Activated naive CD8-positive, alpha-beta T cell treated with anti-CD3 and anti-CD28 coated beads for 36 hours (primary cell): Measurements from ENCODE around the gene RBM26. TPM values are rescaled to one million over a fixed set of nuclear protein-coding genes. Genes with fewer than 3 reads are reported as not detected.
A peak's percentile ranks its signal among the peaks of the same experiment; 100 is the strongest.

Experiments used
- DNase-seq: peaks from one replicate; pipeline ENCODE4 v3.0.0; 2021
- H3K27ac Mint-ChIP-seq: one replicate; pipeline ENCODE4 v1.8.0; 2022; ENCODE audit warnings: mild to moderate bottlenecking, moderate library complexity, mixed read lengths
- H3K27me3 Mint-ChIP-seq: one replicate; pipeline ENCODE4 v1.8.0; 2022; ENCODE audit warnings: mild to moderate bottlenecking, mixed read lengths
- H3K36me3 Mint-ChIP-seq: one replicate; pipeline ENCODE4 v1.8.0; 2021; ENCODE audit warnings: mild to moderate bottlenecking, mixed read lengths
- H3K4me1 Mint-ChIP-seq: one replicate; pipeline ENCODE4 v1.8.0; 2021; ENCODE audit warnings: mixed read lengths
- H3K4me3 Mint-ChIP-seq: one replicate; pipeline ENCODE4 v1.8.0; 2022; ENCODE audit warnings: mild to moderate bottlenecking, moderate library complexity, mixed read lengths
- H3K9me3 Mint-ChIP-seq: one replicate; pipeline ENCODE4 v1.8.0; 2022; ENCODE audit warnings: mixed read lengths
- total RNA-seq, 2 experiments: library from RNA; stranded (reverse); gene quantifications; one replicate each; pipeline ENCODE4 v1.2.3, GENCODE V29; 2021

Gene RBM26
- total RNA-seq, 2 experiments from 2014 or later, result 60.0 to 60.7 TPM

- Mint-ChIP-seq H3K27ac (no peak overlapping the region), H3K4me1 (peaks cover 48% of the 10 kb centered on the region), H3K36me3 (peaks cover 24% of the 10 kb centered on the region), H3K9me3 (no peaks in the 10 kb centered on the region), H3K4me3 (no peak overlapping the region), H3K27me3 (no peaks in the 10 kb centered on the region)
- DNase-seq, result no peak
These were observed 1.1 kb downstream of the RBM26 start for GRCh38 chr13:79404985-79405384.

- DNase-seq, result no peak
- peaks cover 28% of the 10 kb centered on the region for H3K36me3 Mint-ChIP-seq
- peaks cover 52% of the 10 kb centered on the region for H3K4me1 Mint-ChIP-seq
- H3K4me3 Mint-ChIP-seq, result no peak overlapping the region
- no peaks in the 10 kb centered on the region for H3K9me3 Mint-ChIP-seq
- no peak overlapping the region for H3K27ac Mint-ChIP-seq
- H3K27me3 Mint-ChIP-seq, result no peaks in the 10 kb centered on the region
These were observed 1.7 kb downstream of the RBM26 start for GRCh38 chr13:79404361-79404760.

- no peak for DNase-seq
- peak overlapping the region; percentile 84 for H3K27ac Mint-ChIP-seq
- H3K4me3 Mint-ChIP-seq, result no peak overlapping the region
These were observed 2.9 kb downstream of the RBM26 start for GRCh38 chr13:79403113-79403512.

GRCh38 chr13:79402679-79403078 lies 3.4 kb downstream of the RBM26 start:
- Mint-ChIP-seq H3K27ac (peak overlapping the region; percentile 84), H3K4me3 (no peak overlapping the region), H3K4me1 (peaks cover 54% of the 10 kb centered on the region), H3K9me3 (no peaks in the 10 kb centered on the region), H3K36me3 (peaks cover 36% of the 10 kb centered on the region), H3K27me3 (no peaks in the 10 kb centered on the region)
- no peak for DNase-seq

More at GRCh38 chr13:79403113-79403512, 2.9 kb downstream of the RBM26 start:
- H3K36me3 Mint-ChIP-seq, result peaks cover 38% of the 10 kb centered on the region
- peaks cover 57% of the 10 kb centered on the region for H3K4me1 Mint-ChIP-seq
- no peaks in the 10 kb centered on the region for H3K9me3 Mint-ChIP-seq
- no peaks in the 10 kb centered on the region for H3K27me3 Mint-ChIP-seq

GRCh38 chr13:79402074-79402635 lies 3.9 kb downstream of the RBM26 start:
- Mint-ChIP-seq H3K9me3 (peaks cover under 1% of the 10 kb centered on the region), H3K4me1 (peaks cover 51% of the 10 kb centered on the region), H3K27me3 (no peaks in the 10 kb centered on the region), H3K36me3 (peaks cover 38% of the 10 kb centered on the region), H3K27ac (peak overlapping the region; percentile 84), H3K4me3 (no peak overlapping the region)
- no peak for DNase-seq

GRCh38 chr13:79401259-79402070 lies 4.6 kb downstream of the RBM26 start:
- DNase-seq, result no peak
- Mint-ChIP-seq H3K4me1 (peaks cover 51% of the 10 kb centered on the region), H3K27me3 (no peaks in the 10 kb centered on the region), H3K36me3 (peaks cover 45% of the 10 kb centered on the region), H3K27ac (peak overlapping the region; percentile 35), H3K4me3 (peak overlapping the region; percentile 25), H3K9me3 (peaks cover 1% of the 10 kb centered on the region)

GRCh38 chr13:79398915-79399314 lies 7.1 kb downstream of the RBM26 start:
- peaks cover 15% of the 10 kb centered on the region for H3K9me3 Mint-ChIP-seq
- DNase-seq, result no peak
- H3K4me1 Mint-ChIP-seq, result peaks cover 65% of the 10 kb centered on the region
- H3K4me3 Mint-ChIP-seq, result no peak overlapping the region
- H3K27me3 Mint-ChIP-seq, result no peaks in the 10 kb centered on the region
- peak overlapping the region; percentile 5 for H3K27ac Mint-ChIP-seq
- peaks cover 68% of the 10 kb centered on the region for H3K36me3 Mint-ChIP-seq

- Mint-ChIP-seq H3K36me3 (peaks cover 75% of the 10 kb centered on the region), H3K27me3 (no peaks in the 10 kb centered on the region), H3K9me3 (peaks cover 15% of the 10 kb centered on the region), H3K4me1 (peaks cover 71% of the 10 kb centered on the region), H3K4me3 (no peak overlapping the region), H3K27ac (no peak overlapping the region)
- DNase-seq, result no peak
These were observed 7.9 kb downstream of the RBM26 start for GRCh38 chr13:79398127-79398526.

GRCh38 chr13:79395881-79396280 lies 10.2 kb downstream of the RBM26 start:
- no peak overlapping the region for H3K4me3 Mint-ChIP-seq
- H3K27ac Mint-ChIP-seq, result peak overlapping the region; percentile 69
- no peaks in the 10 kb centered on the region for H3K27me3 Mint-ChIP-seq
- H3K9me3 Mint-ChIP-seq, result peaks cover 15% of the 10 kb centered on the region
- DNase-seq, result no peak
- H3K36me3 Mint-ChIP-seq, result peaks cover 65% of the 10 kb centered on the region
- peaks cover 64% of the 10 kb centered on the region for H3K4me1 Mint-ChIP-seq

- H3K36me3 Mint-ChIP-seq, result peaks cover 48% of the 10 kb centered on the region
- H3K4me1 Mint-ChIP-seq, result peaks cover 60% of the 10 kb centered on the region
- no peak for DNase-seq
- H3K27me3 Mint-ChIP-seq, result no peaks in the 10 kb centered on the region
- H3K27ac Mint-ChIP-seq, result peak overlapping the region; percentile 67
- peaks cover 15% of the 10 kb centered on the region for H3K9me3 Mint-ChIP-seq
- peak overlapping the region; percentile 37 for H3K4me3 Mint-ChIP-seq
These were observed 12.3 kb downstream of the RBM26 start for GRCh38 chr13:79393564-79394249.

- peaks cover 61% of the 10 kb centered on the region for H3K4me1 Mint-ChIP-seq
- H3K36me3 Mint-ChIP-seq, result peaks cover 49% of the 10 kb centered on the region
- H3K27me3 Mint-ChIP-seq, result no peaks in the 10 kb centered on the region
- peak overlapping the region; percentile 37 for H3K4me3 Mint-ChIP-seq
- H3K27ac Mint-ChIP-seq, result peak overlapping the region; percentile 67
- no peak for DNase-seq
- H3K9me3 Mint-ChIP-seq, result peaks cover 15% of the 10 kb centered on the region
These were observed 13.0 kb downstream of the RBM26 start for GRCh38 chr13:79392882-79393563.

GRCh38 chr13:79389026-79389425 lies 17.0 kb downstream of the RBM26 start:
- H3K4me3 Mint-ChIP-seq, result no peak overlapping the region
- H3K4me1 Mint-ChIP-seq, result peaks cover 74% of the 10 kb centered on the region
- H3K9me3 Mint-ChIP-seq, result no peaks in the 10 kb centered on the region
- H3K27me3 Mint-ChIP-seq, result no peaks in the 10 kb centered on the region
- H3K36me3 Mint-ChIP-seq, result peaks cover 25% of the 10 kb centered on the region
- no peak for DNase-seq
- H3K27ac Mint-ChIP-seq, result no peak overlapping the region

GRCh38 chr13:79387853-79388252 lies 18.2 kb downstream of the RBM26 start:
- H3K27ac Mint-ChIP-seq, result peak overlapping the region; percentile 66
- DNase-seq, result no peak
- peaks cover 23% of the 10 kb centered on the region for H3K36me3 Mint-ChIP-seq
- H3K9me3 Mint-ChIP-seq, result no peaks in the 10 kb centered on the region
- no peaks in the 10 kb centered on the region for H3K27me3 Mint-ChIP-seq
- peaks cover 70% of the 10 kb centered on the region for H3K4me1 Mint-ChIP-seq
- no peak overlapping the region for H3K4me3 Mint-ChIP-seq

- Mint-ChIP-seq H3K27me3 (no peaks in the 10 kb centered on the region), H3K4me1 (peaks cover 72% of the 10 kb centered on the region), H3K4me3 (no peak overlapping the region), H3K27ac (peak overlapping the region; percentile 71), H3K9me3 (no peaks in the 10 kb centered on the region), H3K36me3 (peaks cover 26% of the 10 kb centered on the region)
- DNase-seq, result no peak
These were observed 19.8 kb downstream of the RBM26 start for GRCh38 chr13:79386125-79386826.
